Smooth muscle cell of the brain vasculature (primary cell): ENCODE data around the gene CIDEA.

Experiments
- DNase-seq: peaks from one replicate; pipeline ENCODE4 v3.0.0-alpha.2; 2012; ENCODE audit warnings: low read depth, low spot score

CIDEA gene

GRCh38 chr18:12301263-12302005, 47.3 kb downstream of the CIDEA start:
- DNase-seq = no peak

GRCh38 chr18:12302391-12303147, 48.4 kb downstream of the CIDEA start:
- no peak for DNase-seq

- no peak for DNase-seq
Observed at GRCh38 chr18:12304351-12305210, 50.4 kb downstream of the CIDEA start.

GRCh38 chr18:12305211-12305610, 51.0 kb downstream of the CIDEA start:
- no peak for DNase-seq

GRCh38 chr18:12305930-12306629, 51.9 kb downstream of the CIDEA start:
- DNase-seq = no peak

- DNase-seq = no peak
Observed at GRCh38 chr18:12306752-12307700, 52.9 kb downstream of the CIDEA start.

GRCh38 chr18:12307701-12308385, 53.7 kb downstream of the CIDEA start, which contains the start of gene TUBB6:
Gene TUBB6 (plus strand): TSS chr18:12308241. CDS start chr18:12308293, 52 bp downstream.
- no peak for DNase-seq

GRCh38 chr18:12308386-12309100, 54.4 kb downstream of the CIDEA start:
- no peak for DNase-seq

- no peak for DNase-seq
Observed at GRCh38 chr18:12309683-12310198, 55.6 kb downstream of the CIDEA start.

- DNase-seq = no peak
Observed at GRCh38 chr18:12310762-12311161, 56.6 kb downstream of the CIDEA start.

GRCh38 chr18:12312976-12313375, 58.8 kb downstream of the CIDEA start:
- DNase-seq = no peak

- DNase-seq = no peak
Observed at GRCh38 chr18:12313530-12314245, 59.5 kb downstream of the CIDEA start.

GRCh38 chr18:12314591-12315305, 60.6 kb downstream of the CIDEA start:
- DNase-seq = no peak

- DNase-seq = no peak
Observed at GRCh38 chr18:12315490-12315889, 61.3 kb downstream of the CIDEA start.

GRCh38 chr18:12315911-12316310, 61.8 kb downstream of the CIDEA start:
- no peak for DNase-seq

GRCh38 chr18:12317664-12318333, 63.6 kb downstream of the CIDEA start:
- no peak for DNase-seq

GRCh38 chr18:12318334-12318697, 64.2 kb downstream of the CIDEA start:
- DNase-seq = no peak
